ENCODE results near the gene BLVRB.

DNA sequence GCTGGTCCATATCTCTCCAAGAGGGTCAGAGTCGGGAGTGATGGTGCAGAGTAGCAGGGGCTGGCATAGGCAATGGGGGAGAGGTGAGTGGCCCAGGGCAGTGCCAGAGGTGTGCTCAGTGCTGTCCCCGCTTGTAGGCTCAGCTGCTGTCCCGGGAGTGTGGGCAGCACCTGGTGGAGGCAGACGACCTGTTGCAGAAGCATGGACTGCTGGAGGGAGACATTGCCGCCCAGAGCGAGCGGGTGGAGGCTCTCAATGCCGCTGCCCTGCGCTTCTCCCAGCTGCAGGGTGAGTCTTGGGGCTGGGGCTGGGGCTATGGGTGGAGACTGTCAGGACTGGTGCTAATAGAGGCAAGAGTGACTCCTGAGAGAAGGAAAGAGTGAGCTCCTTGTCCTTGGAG is 40.6 kb upstream of the BLVRB start:
- TF ChIP-seq, protein P1, sequence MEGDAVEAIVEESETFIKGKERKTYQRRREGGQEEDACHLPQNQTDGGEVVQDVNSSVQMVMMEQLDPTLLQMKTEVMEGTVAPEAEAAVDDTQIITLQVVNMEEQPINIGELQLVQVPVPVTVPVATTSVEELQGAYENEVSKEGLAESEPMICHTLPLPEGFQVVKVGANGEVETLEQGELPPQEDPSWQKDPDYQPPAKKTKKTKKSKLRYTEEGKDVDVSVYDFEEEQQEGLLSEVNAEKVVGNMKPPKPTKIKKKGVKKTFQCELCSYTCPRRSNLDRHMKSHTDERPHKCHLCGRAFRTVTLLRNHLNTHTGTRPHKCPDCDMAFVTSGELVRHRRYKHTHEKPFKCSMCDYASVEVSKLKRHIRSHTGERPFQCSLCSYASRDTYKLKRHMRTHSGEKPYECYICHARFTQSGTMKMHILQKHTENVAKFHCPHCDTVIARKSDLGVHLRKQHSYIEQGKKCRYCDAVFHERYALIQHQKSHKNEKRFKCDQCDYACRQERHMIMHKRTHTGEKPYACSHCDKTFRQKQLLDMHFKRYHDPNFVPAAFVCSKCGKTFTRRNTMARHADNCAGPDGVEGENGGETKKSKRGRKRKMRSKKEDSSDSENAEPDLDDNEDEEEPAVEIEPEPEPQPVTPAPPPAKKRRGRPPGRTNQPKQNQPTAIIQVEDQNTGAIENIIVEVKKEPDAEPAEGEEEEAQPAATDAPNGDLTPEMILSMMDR (optimal IDR thresholded peaks at IDR 0.05 in 1 of 3, IDR thresholded peaks at IDR 0.05 in 1 of 3, conservative IDR thresholded peaks at IDR 0.05 in 1 of 3; ENCODE audit: extremely low read depth in 1 of 3, insufficient read depth in 2 of 3, low read length in 3 of 3): no peak
- TF ChIP-seq EZH2 (IDR thresholded peaks at IDR 0.05; ENCODE audit: low read length): no peak
